Loucy (cell line): ENCODE measurements around the gene SNX24.

ENCODE experiments used
- CTCF ChIP-seq: fragments of 200-600 bp; sonication (generic); conservative IDR thresholded peaks from 2 replicates; pipeline ENCODE4 v1.5.1; 2014; ENCODE audit warnings: mild to moderate bottlenecking, antibody characterized with exemption, low read length
- EZH2phosphoT487 ChIP-seq: fragments of 200-600 bp; IDR thresholded peaks from 2 replicates; pipeline ENCODE4 v1.6.1; 2018; ENCODE audit warnings: antibody characterized with exemption, mild to moderate bottlenecking, moderate library complexity, borderline replicate concordance

GRCh38 chr5:122906768-122907167 is 61.4 kb downstream of the SNX24 start:
- TF ChIP-seq EZH2phosphoT487 = no peak
- TF ChIP-seq CTCF = no peak
